Naive B cell (primary cell): ENCODE results near the gene HLA-DQA1. TPM values are rescaled to one million over a fixed set of nuclear protein-coding genes. Genes with fewer than 3 reads are reported as not detected.
"Not testable (repeated sequence)": the region's sequence is repeated elsewhere in the genome, so short reads cannot be mapped to it uniquely, and the experiment has no call there.

Experiments
- ATAC-seq, 2 donors: fragments of 150-1000 bp; cut with Tn5 transposase; 2 replicates each; pipeline ENCODE4 v1.10.0; 2021; ENCODE audit warnings: low read depth in 2 of 2, mild to moderate bottlenecking in 2 of 2, moderate library complexity in 2 of 2
- DNase-seq: peaks from one replicate; pipeline ENCODE4 v3.0.0; 2022
- H3K27ac Mint-ChIP-seq, 6 donors: one replicate each; pipeline ENCODE4 v1.8.0; 2020 to 2022; ENCODE audit warnings: mild to moderate bottlenecking in 6 of 6, mixed read lengths in 6 of 6, moderate library complexity in 5 of 6, inconsistent platforms in 2 of 6
- H3K27me3 Mint-ChIP-seq, 3 donors: one replicate each; pipeline ENCODE4 v1.8.0; 2021 to 2022; ENCODE audit warnings: mixed read lengths in 3 of 3, mild to moderate bottlenecking in 1 of 3
- H3K36me3 Mint-ChIP-seq, 2 donors: one replicate each; pipeline ENCODE4 v1.8.0; 2020 to 2022; ENCODE audit warnings: mixed read lengths in 2 of 2, inconsistent platforms in 1 of 2, mild to moderate bottlenecking in 1 of 2
- H3K4me1 Mint-ChIP-seq, 3 donors: one replicate each; pipeline ENCODE4 v1.8.0; 2020 to 2022; ENCODE audit warnings: mixed read lengths in 3 of 3, inconsistent platforms in 1 of 3, mild to moderate bottlenecking in 1 of 3, moderate library complexity in 1 of 3
- H3K4me3 Mint-ChIP-seq, 8 donors: one replicate each; pipeline ENCODE4 v1.8.0; 2020 to 2022; ENCODE audit warnings: mild to moderate bottlenecking in 8 of 8, mixed read lengths in 8 of 8, moderate library complexity in 8 of 8, inconsistent platforms in 2 of 8
- H3K9me3 Mint-ChIP-seq, 7 donors: one replicate each; pipeline ENCODE4 v1.8.0; 2020 to 2022; ENCODE audit warnings: mixed read lengths in 7 of 7, mild to moderate bottlenecking in 5 of 7, inconsistent platforms in 2 of 7, moderate library complexity in 1 of 7
- polyA plus RNA-seq, 6 donors: library from polyadenylated mRNA; unstranded; fragments of 300-500 nt; fragmentation: Illumina TruSeq; gene quantifications; one replicate each; pipeline ENCODE4 v1.2.3, GENCODE V29; 2021; ENCODE audit warnings: low read depth in 6 of 6

The HLA-DQA1 gene
- polyA plus RNA-seq, 6 donors from 2014 or later, result 309 to 1,253 (median 783) TPM

DNA sequence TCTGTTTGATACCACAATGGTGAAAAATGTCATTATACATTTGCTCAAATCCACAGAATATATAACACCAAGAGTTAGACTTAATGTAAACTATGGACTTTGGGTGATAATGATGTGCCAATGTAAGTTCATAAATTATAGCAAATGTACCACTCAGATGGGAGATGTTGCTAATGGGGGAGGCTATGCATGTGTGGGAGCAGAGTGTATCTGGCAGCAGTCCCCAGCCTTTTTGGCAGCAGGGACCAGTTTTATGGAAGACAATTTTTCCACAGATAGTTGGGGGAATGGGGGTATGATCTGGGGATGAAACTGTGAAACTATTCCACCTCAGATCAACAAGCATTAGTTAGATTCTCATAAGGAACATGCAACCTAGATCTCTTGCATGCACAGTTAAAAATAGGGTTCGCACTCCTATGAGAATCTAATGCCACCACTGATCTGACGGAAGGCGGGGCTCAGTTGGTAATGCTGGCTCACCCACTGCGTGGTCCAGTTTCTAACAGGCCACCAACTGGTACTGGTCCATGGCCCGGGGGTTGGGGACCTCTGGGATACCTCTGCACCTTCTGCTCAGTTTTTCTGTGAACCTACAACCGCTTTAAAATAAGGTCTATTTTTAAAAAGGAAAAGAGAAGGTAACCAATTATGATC, 8.0 kb downstream of the HLA-DQA1 start:
- DNase-seq (no peak), ATAC-seq (no peak)
- no peaks in the 10 kb centered on the region for H3K27me3 Mint-ChIP-seq
- peak overlapping the region in 5 of 6 donors; percentile 2 to 87 (median 61) for H3K27ac Mint-ChIP-seq
- H3K4me1 Mint-ChIP-seq, result peaks cover 58 to 77% (median 59%) of the 10 kb centered on the region in 3 donors
- peaks cover 0 to 19% (median 4%) of the 10 kb centered on the region in 7 donors for H3K9me3 Mint-ChIP-seq
- H3K4me3 Mint-ChIP-seq, result peak overlapping the region in 5 of 8 donors; percentile 31 to 72 (median 68)
- peaks cover 46 to 70% of the 10 kb centered on the region in 2 donors for H3K36me3 Mint-ChIP-seq

DNA sequence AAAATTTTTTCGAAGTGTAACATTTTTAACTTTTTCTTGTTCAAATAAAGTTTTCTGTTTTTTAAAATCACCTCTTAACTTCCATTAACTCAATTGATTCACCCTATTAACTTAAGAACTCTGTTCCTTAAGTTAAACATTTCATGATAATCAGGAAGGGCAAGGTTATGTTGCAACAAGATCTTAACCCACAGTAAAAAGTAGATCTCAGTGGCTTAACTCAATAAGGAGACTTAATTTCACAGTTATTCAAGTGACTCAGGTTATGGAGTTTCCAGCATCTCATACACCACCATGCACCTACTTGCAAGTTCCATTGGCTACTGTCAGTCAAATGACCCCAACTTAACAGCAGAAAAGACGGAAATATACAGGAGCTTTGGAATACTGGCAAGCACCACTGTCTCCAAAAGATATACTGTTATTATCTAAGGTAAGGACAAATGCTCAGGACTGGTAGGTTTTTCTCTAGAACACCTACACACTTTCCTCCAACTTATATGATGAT, 18.1 kb downstream of the HLA-DQA1 start:
- peak overlapping the region in 4 of 6 donors; percentile 58 to 100 (median 88) for H3K27ac Mint-ChIP-seq
- H3K4me1 Mint-ChIP-seq, result peaks cover 50 to 71% (median 54%) of the 10 kb centered on the region in 3 donors
- ATAC-seq (no peak), DNase-seq (no peak)
- H3K4me3 Mint-ChIP-seq, result peak overlapping the region in 2 of 8 donors; percentile 8 to 87
- no peaks in the 10 kb centered on the region for H3K27me3 Mint-ChIP-seq
- peaks cover 0 to 20% (median 1%) of the 10 kb centered on the region in 7 donors for H3K9me3 Mint-ChIP-seq
- H3K36me3 Mint-ChIP-seq, result peaks cover 24 to 43% of the 10 kb centered on the region in 2 donors

DNA sequence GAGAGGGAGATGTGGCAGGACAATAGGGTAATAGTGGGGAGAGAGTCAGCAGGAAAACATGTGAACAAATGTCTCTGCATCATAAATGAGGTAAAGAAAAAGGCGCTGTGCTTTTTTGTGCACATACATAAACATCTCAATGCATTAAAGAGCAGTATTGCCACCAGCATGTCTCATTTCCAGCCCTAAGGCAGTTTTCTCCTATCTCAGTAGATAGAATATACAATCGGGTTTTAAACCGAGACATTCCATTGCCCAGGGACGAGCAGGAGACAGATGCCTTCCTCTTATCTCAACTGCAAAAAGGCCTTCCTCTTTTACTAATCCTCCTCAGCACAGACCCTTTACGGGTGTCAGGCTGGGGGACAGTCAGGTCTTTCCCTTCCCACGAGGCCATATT, 20.1 kb downstream of the HLA-DQA1 start:
- H3K4me3 Mint-ChIP-seq, result peak overlapping the region in 5 of 8 donors; percentile 28 to 89 (median 82)
- peak overlapping the region in 4 of 6 donors; percentile 93 to 100 (median 97) for H3K27ac Mint-ChIP-seq
- not testable (repeated sequence) for H3K27me3 Mint-ChIP-seq, DNase-seq, ATAC-seq
- H3K36me3 Mint-ChIP-seq, result peaks cover 40 to 62% of the 10 kb centered on the region in 2 donors
- peaks cover 69 to 82% (median 72%) of the 10 kb centered on the region in 3 donors for H3K4me1 Mint-ChIP-seq
- peaks cover 0 to 16% (median 1%) of the 10 kb centered on the region in 7 donors for H3K9me3 Mint-ChIP-seq

DNA sequence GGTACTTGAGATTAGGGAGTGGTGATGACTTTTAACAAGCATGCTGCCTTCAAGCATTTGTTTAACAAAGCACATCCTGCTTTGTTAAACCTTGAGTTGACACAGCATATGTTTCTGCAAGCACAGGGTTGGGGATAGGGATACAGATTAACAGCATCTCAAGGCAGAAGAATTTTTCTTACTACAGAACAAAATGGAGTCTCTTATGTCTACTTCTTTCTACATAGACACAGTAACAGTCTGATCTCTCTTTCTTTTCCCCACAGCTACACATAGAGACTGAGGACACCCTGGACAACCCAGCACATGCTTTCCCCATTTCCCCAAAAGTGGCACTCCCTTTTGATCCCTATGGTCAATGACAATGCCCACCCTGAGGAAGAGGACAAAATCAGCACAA, 20.6 kb downstream of the HLA-DQA1 start:
- Mint-ChIP-seq H3K4me1 (peaks cover 69 to 82% (median 71%) of the 10 kb centered on the region in 3 donors), H3K4me3 (peak overlapping the region in 5 of 8 donors; percentile 82 to 99 (median 89)), H3K9me3 (peaks cover 0 to 16% (median 0%) of the 10 kb centered on the region in 7 donors), H3K36me3 (peaks cover 40 to 67% of the 10 kb centered on the region in 2 donors), H3K27ac (peak overlapping the region in 5 of 6 donors; percentile 92 to 100 (median 97))
- not testable (repeated sequence) for H3K27me3 Mint-ChIP-seq, DNase-seq
- peak; percentile 1 to 3 for ATAC-seq

DNA sequence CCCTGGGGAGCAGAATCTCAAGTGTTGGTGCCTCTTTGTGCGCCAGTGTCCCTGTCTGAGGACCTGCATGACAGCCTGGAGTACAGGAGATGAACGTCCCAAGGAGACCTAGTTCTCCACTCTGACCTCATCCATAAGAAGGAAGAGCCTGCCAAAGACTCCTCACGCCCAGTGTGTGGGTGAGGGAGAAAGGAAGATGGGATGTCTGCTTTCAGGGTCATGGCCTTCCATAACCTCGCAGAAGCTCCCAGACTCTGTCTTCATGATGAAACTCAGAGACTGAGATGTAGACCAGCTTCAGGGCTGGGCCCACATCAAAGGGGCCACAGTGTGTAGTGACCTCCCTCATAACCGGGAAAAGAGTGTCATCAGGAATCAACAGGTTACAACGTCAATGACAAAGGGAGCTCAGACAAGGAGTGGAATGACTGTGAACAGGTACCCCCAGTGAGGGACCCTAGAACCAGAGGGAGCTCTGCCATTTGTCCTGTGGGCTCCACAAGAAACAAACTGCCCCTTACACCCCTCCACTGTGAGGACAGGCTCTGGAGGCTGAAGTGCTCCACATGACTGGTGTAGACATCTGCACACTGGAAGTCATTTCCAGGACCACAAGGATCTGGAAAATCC, 21.2 kb downstream of the HLA-DQA1 start:
- Mint-ChIP-seq H3K4me3 (peak overlapping the region in 7 of 8 donors; percentile 30 to 99 (median 87)), H3K4me1 (peaks cover 74 to 85% (median 75%) of the 10 kb centered on the region in 3 donors), H3K9me3 (peaks cover 0 to 16% (median 0%) of the 10 kb centered on the region in 7 donors), H3K27ac (peak overlapping the region; percentile 68 to 100 (median 95)), H3K27me3 (no peaks in the 10 kb centered on the region), H3K36me3 (peaks cover 46 to 73% of the 10 kb centered on the region in 2 donors)
- ATAC-seq (peak; percentile 20 to 22), DNase-seq (no peak)

DNA sequence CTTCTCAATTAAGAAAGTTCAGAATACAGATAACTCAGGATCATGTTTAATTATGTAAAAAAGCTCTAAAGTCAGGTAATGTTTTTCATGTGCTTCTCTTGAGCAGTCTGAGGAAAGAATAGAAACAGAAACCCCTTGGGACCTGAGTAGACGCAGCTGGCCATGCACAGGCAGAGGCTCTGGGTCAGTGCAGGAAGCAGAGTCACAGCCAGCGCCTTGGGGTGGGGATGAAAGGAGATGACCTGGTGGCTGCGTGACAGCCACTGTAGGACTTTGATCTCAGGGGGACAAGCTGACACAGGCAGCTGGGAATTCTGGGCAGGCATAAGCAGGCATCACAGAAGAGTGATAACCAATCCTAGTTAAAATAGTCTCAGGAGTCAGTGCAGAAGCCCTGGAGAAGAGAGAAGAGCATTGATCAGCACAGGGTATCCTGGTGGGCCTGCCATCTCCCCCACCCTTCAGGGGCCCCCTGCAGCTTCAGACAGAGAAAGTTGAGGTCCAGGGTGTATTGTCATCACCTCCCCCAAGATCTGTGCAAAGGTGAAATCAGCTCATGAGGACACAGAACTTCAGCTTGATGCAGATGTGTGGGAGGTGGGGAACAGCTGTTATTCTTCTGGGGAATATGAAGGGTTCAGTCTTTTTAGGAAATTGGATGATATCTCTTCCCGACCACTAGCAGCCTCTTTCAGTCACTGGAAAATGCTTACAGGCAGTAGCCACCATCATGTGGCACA, 22.8 kb downstream of the HLA-DQA1 start:
- Mint-ChIP-seq H3K36me3 (peaks cover 51 to 79% of the 10 kb centered on the region in 2 donors), H3K4me1 (peaks cover 73 to 88% (median 79%) of the 10 kb centered on the region in 3 donors), H3K4me3 (peak overlapping the region; percentile 81 to 99 (median 89)), H3K27me3 (no peaks in the 10 kb centered on the region), H3K9me3 (peaks cover 0 to 9% (median 0%) of the 10 kb centered on the region in 7 donors), H3K27ac (peak overlapping the region; percentile 93 to 100 (median 98))
- DNase-seq, result peak; percentile 18
- ATAC-seq, result peak; percentile 23 to 24

DNA sequence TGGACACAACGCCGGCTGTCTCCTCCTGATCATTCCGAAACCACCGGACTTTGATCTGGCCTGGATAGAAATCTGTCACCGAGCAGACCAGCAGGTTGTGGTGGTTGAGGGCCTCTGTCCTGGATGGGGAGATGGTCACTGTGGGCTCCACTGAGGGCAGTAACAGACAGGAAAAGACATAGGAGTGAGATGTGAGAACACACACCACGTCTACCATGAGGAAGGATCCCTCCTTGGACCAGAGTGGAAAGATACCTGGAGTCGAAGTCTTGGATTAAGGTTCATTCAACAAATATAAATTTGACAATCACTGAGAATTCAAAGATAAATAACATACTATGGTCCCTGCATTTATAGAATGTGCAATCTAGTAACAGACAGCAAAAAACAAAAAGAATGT, 24.9 kb downstream of the HLA-DQA1 start:
- Mint-ChIP-seq H3K4me1 (peaks cover 74 to 79% (median 77%) of the 10 kb centered on the region in 3 donors), H3K36me3 (peaks cover 64 to 69% of the 10 kb centered on the region in 2 donors), H3K9me3 (no peaks in the 10 kb centered on the region), H3K27me3 (no peaks in the 10 kb centered on the region), H3K27ac (peak overlapping the region in 5 of 6 donors; percentile 87 to 100 (median 97)), H3K4me3 (peak overlapping the region in 6 of 8 donors; percentile 81 to 99 (median 88))
- DNase-seq (no peak), ATAC-seq (no peak)

DNA sequence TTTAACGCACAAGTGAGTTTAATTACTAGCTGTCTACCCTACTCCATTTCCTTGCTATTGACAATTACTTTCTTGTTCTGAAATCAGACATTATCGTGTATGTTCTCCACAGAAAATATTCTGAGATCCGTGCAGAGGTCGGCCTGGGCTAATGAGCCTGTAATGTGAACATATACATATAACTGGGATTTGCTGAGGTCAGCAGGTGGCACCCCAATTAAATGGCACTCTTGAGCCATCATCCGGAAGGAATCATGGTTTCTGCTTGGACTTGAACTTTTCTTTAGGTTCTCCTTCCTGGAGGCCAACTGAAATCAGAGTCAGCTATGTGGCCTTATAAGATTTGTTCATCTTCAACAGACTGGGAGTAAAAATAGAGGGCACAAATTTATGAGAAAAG, 25.6 kb downstream of the HLA-DQA1 start:
- no peaks in the 10 kb centered on the region for H3K9me3 Mint-ChIP-seq
- no peak for ATAC-seq
- peaks cover 64 to 69% of the 10 kb centered on the region in 2 donors for H3K36me3 Mint-ChIP-seq
- peak overlapping the region; percentile 85 to 99 (median 92) for H3K4me3 Mint-ChIP-seq
- no peak for DNase-seq
- H3K27ac Mint-ChIP-seq, result peak overlapping the region; percentile 49 to 100 (median 94)
- no peaks in the 10 kb centered on the region for H3K27me3 Mint-ChIP-seq
- H3K4me1 Mint-ChIP-seq, result peaks cover 75 to 79% (median 79%) of the 10 kb centered on the region in 3 donors

DNA sequence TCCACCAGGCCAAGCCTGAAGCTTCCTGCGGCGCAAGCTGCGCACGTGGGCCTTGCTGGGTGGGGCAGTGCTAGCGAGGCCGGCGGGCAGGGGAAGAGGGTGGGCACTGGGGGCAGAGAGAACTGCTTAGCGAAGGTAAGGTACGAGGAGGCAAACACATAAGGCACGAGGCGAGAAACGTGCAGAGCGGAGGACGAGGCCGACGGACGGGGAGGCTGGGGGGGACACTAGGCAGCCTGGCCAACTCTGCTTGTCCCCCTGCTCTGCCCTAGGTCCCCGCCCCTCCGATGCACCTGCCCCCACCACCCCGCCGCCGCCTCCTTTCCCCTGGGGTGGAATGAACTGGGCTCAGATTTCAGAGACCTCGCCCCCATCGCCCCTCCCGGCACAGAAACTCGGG, 27.1 kb downstream of the HLA-DQA1 start:
- DNase-seq, result no peak
- peak overlapping the region; percentile 87 to 99 (median 97) for H3K4me3 Mint-ChIP-seq
- no peak for ATAC-seq
- peak overlapping the region; percentile 66 to 100 (median 96) for H3K27ac Mint-ChIP-seq
- H3K36me3 Mint-ChIP-seq, result peaks cover 56 to 62% of the 10 kb centered on the region in 2 donors
- no peaks in the 10 kb centered on the region for H3K27me3 Mint-ChIP-seq
- no peaks in the 10 kb centered on the region for H3K9me3 Mint-ChIP-seq
- peaks cover 74 to 81% (median 79%) of the 10 kb centered on the region in 3 donors for H3K4me1 Mint-ChIP-seq

DNA sequence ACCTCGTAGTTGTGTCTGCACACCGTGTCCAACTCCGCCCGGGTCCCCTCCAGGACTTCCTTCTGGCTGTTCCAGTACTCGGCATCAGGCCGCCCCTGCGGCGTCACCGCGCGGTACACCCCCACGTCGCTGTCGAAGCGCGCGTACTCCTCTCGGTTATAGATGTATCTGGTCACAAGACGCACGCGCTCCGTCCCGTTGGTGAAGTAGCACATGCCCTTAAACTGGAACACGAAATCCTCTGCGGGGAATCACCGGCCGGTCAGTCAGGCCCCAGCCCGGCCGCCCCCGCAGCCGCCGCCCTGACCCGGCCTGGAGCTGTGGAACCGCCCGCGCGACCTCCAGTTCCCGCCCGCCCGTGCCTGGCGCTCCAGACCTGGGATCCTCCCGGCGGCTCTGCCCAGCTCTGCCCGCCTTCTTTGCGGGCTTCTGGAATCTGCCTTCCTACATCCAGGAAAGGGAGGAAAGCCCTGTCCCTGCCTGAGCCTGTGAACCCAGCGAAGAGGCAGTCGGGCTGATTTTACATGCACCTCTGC, 27.7 kb downstream of the HLA-DQA1 start:
- peak overlapping the region; percentile 100 for H3K27ac Mint-ChIP-seq
- peak overlapping the region; percentile 87 to 99 (median 97) for H3K4me3 Mint-ChIP-seq
- ATAC-seq, result no peak
- H3K9me3 Mint-ChIP-seq, result no peaks in the 10 kb centered on the region
- H3K4me1 Mint-ChIP-seq, result peaks cover 74 to 81% (median 79%) of the 10 kb centered on the region in 3 donors
- no peak for DNase-seq
- peaks cover 50 to 57% of the 10 kb centered on the region in 2 donors for H3K36me3 Mint-ChIP-seq
- H3K27me3 Mint-ChIP-seq, result no peaks in the 10 kb centered on the region

DNA sequence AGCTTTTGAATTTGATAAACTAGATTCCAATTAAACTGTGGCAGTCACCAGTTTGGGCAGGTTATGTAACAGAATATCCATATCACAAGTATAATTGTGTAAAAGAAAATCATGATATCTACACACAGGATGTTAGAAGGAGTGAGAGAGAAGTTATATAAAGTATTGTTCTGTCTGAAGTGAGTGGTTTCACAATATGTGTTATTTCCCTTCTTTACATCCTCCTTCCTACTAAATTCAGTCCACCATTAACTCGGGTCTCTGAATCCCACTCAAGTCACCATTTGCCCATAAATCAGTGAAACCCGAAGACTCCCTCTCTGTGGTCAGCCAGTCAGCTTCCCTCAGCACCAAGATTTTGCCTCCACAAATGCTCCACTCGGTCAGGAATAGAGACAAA, 28.5 kb downstream of the HLA-DQA1 start:
- peaks cover 74 to 79% (median 78%) of the 10 kb centered on the region in 3 donors for H3K4me1 Mint-ChIP-seq
- no peaks in the 10 kb centered on the region for H3K27me3 Mint-ChIP-seq
- H3K36me3 Mint-ChIP-seq, result peaks cover 43 to 50% of the 10 kb centered on the region in 2 donors
- peak overlapping the region; percentile 100 for H3K27ac Mint-ChIP-seq
- DNase-seq (no peak), ATAC-seq (no peak)
- H3K4me3 Mint-ChIP-seq, result peak overlapping the region; percentile 87 to 99 (median 97)
- peaks cover 0 to 2% (median 0%) of the 10 kb centered on the region in 7 donors for H3K9me3 Mint-ChIP-seq

DNA sequence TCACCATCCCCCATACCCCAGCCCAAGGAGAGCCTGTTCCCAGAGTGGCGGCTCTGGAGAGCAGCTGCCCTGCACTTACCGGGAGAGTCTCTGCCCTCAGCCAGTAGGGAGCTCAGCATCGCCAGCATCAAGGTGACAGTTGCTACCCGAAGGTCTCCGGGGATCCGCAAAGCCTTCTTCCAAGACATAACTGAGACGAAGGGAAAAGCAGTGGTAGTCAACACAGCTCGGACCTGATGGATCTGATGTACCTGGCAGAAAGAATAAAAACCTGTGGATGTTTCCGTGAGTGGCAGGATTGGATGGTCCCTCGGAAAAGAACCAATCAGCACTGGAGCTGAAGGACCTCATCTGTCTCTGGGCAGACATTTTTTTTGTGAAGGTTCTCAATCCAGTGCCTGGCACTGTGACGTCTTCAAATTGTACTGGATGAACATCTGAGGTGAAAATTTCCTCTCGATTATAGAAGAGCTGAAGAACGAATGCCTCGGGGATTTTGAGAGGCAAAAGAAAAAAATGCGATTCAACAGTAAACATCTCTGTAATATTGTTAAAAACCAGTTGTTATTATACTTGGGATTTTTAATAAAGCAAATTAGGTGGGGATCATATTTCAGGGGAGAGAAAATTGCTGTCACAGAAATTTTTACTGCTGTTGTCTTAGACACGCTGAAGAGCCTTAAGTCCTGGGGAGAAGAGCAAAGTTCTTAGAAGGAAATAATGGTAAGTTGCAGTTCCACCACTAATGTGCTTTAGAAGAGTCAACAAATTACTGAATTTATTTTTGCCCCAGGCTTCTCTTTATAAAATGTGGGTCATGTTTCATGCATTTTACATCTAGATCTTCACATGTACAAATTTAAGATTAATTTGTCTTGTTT, 29.5 kb downstream of the HLA-DQA1 start, which contains the start of gene HLA-DQB1:
Gene HLA-DQB1, minus strand, starts transcription at position 238 of the 881 bp plus-strand sequence. Its CDS starts 50 bp downstream, at position 188.
- Mint-ChIP-seq H3K27me3 (no peaks in the 10 kb centered on the region), H3K27ac (peak within 1 kb of the TSS; percentile 100), H3K4me3 (peak within 1 kb of the TSS; percentile 87 to 99 (median 97)), H3K9me3 (peaks cover 0 to 2% (median under 1%) of the 10 kb centered on the region in 7 donors), H3K36me3 (peaks cover 33 to 41% of the 10 kb centered on the region in 2 donors), H3K4me1 (peaks cover 65 to 79% (median 72%) of the 10 kb centered on the region in 3 donors)
- ATAC-seq, result peak; percentile 59 to 61
- DNase-seq, result peak; percentile 58
